HG02973 (cell line): ENCODE measurements around the gene ARID1A.

Experiments
- ATAC-seq: cut with Tn5 transposase; IDR thresholded peaks from one replicate; pipeline ENCODE4 v1.9.1; 2021; ENCODE audit warnings: moderate library complexity; ENCODE audit not compliant: unreplicated experiment

ARID1A gene

GRCh38 chr1:26758358-26758757 is 62.5 kb downstream of the ARID1A start:
- ATAC-seq = no peak

GRCh38 chr1:26759531-26759930 is 63.7 kb downstream of the ARID1A start:
- ATAC-seq = no peak

GRCh38 chr1:26761217-26761616 is 65.4 kb downstream of the ARID1A start:
- ATAC-seq = no peak

DNA sequence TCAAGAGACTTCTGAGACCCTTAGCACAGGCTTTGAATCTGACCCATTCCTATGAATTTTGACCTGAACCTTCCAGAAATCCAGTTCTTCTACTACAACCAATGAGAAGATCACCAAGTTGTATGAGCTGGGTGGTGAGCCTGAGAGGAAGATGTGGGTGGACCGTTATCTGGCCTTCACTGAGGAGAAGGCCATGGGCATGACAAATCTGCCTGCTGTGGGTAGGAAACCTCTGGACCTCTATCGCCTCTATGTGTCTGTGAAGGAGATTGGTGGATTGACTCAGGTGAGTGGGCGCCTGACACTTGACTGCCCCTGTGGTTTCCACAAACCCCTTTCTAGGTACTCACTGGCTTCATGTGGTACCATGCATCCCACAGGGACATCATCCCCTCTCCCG is 71.9 kb downstream of the ARID1A start:
- ATAC-seq = no peak

DNA sequence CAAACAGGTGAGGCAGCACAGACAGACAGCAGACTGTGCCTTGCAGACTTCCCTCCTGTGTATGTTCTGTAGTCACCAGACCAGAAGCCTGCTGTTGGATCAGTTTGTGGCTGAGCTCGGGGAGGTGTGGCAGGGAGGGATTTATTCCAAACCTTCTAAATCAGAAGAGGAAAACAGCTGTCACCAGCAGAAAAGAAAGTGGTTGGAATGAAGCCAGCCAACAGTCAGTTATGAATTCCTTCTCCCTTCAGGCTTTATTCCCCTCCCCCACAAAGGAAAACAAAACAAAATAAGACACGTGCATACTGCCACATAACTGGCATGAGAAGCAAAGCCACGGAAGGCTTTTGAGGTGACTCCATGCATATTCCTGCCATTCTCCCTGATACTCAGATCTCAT is 72.9 kb downstream of the ARID1A start:
- ATAC-seq = no peak

GRCh38 chr1:26771285-26771642 is 75.4 kb downstream of the ARID1A start:
- no peak for ATAC-seq

GRCh38 chr1:26771643-26772321 is 76.0 kb downstream of the ARID1A start:
- no peak for ATAC-seq

- no peak for ATAC-seq
Observed at GRCh38 chr1:26772687-26773086, 76.9 kb downstream of the ARID1A start.

- no peak for ATAC-seq
Observed at GRCh38 chr1:26774462-26774861, 78.6 kb downstream of the ARID1A start.

- no peak for ATAC-seq
Observed at GRCh38 chr1:26775666-26776065, 79.9 kb downstream of the ARID1A start.

GRCh38 chr1:26779098-26779668 is 83.4 kb downstream of the ARID1A start:
- no peak for ATAC-seq

- ATAC-seq = no peak
Observed at GRCh38 chr1:26780344-26780957, 84.6 kb downstream of the ARID1A start.

DNA sequence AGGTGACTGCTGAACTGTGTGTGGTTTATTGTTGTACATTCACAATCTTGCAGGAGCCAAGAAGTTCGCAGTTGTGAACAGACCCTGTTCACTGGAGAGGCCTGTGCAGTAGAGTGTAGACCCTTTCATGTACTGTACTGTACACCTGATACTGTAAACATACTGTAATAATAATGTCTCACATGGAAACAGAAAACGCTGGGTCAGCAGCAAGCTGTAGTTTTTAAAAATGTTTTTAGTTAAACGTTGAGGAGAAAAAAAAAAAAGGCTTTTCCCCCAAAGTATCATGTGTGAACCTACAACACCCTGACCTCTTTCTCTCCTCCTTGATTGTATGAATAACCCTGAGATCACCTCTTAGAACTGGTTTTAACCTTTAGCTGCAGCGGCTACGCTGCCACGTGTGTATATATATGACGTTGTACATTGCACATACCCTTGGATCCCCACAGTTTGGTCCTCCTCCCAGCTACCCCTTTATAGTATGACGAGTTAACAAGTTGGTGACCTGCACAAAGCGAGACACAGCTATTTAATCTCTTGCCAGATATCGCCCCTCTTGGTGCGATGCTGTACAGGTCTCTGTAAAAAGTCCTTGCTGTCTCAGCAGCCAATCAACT is 85.5 kb downstream of the ARID1A start:
- no peak for ATAC-seq

- no peak for ATAC-seq
Observed at GRCh38 chr1:26782521-26783212, 86.9 kb downstream of the ARID1A start.

DNA sequence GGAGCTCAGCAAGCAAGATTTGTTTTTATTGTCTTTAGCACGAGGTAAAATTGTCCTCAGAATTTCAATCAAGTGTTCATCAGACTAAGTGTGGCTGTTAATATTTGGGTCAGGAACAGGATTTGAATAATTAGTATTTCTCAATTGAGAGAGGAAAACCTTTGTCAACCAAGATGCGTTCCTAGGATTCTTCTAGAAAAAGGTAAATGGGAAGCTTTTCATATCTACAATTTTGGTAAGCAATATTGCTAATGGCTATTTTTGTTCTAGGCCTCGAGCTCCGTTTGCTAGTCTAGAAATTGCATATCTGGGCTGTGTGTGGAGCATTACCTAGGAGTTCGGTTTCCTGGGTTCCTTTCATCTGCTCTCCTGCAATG is 87.8 kb downstream of the ARID1A start:
- ATAC-seq = no peak

DNA sequence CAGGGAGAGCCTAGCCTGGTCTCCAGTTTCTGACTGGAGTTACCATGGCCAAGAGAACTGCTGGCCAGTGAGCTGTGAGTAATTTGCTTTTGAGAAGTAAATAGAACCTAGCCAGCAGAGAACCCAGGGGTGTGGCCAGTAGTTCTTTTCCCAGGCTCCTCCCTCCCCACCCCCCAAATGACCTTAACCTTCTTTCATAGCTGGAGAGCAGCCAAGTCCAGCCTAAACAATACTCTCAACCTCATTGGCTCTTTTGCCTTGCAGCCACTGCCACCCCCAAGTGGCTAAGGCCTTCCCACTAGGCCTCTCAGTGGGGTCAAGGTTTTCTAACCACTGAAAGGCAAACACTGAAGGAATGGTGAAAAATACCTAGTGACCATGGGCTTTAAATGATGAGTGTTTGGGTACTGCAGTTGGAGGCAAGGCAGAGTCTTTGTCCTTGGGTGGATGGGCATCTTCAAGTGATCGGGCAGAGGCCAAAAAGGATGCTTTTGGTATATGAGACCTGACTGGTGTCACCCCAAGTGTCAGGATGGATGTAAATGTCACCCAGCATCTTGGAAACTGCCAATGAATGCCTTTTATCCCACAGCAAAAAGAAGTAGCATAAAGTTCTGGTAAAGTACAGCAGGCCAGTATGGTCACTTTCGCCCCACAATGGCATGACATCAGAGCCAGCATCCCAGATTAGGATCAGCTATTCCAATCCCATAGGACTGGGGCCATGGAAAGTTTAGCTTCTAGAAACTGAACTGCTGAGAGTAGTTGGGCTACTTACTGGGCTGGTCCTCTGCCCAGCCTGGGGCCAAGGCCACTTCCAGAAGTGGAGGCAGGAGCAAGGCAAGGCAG is 88.4 kb downstream of the ARID1A start:
- ATAC-seq = no peak

DNA sequence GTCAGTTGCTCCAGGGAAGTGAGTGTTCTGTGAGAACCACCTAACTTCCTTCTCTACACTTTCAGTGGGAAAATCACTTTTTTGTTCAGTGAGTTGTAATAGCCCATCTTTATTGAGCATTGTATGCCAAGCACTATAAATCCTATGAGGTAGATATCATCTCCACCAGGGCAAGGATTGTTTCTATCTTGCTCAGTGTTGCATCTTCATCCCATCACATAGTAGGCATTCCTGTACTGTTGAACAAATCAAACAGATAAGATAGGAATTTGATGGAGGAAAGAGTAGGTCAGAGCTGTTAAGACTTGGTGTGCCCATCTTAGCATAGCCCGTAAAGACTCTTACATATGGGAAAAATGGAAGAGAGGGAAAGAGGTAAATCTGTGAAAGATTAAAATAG is 89.1 kb downstream of the ARID1A start:
- no peak for ATAC-seq

GRCh38 chr1:26785611-26786436 is 90.0 kb downstream of the ARID1A start:
- ATAC-seq = no peak

- peak; percentile 12 for ATAC-seq
Observed at GRCh38 chr1:26786437-26787380, 90.9 kb downstream of the ARID1A start.
